ENCODE data around the gene HNRNPF. TPM values are rescaled to one million over a fixed set of nuclear protein-coding genes. Genes with fewer than 3 reads are reported as not detected.

The HNRNPF gene
- total and polyA plus RNA-seq, 2 of the 4 experiments (the other 2 are of a cell fraction) = 169 to 207 TPM

GRCh38 chr10:43436291-43437140 is 27.5 kb upstream of the HNRNPF start, which contains the start of gene ZNF487:
Gene ZNF487 (plus strand): TSS chr10:43437111. CDS start chr10:43475814, 38,703 bp downstream.
- intact Hi-C loops (cut with micrococcal nuclease) = loop anchor here (1.0 to 2.0 kb wide), 3 partner anchors 15 to 40 kb away; partner anchors contain the start of gene HNRNPF
- Histone ChIP-seq H3K4me1 (ENCODE audit: control insufficient read depth, insufficient read depth, low read length) (no peaks in the 10 kb centered on the region), H4K20me1 (ENCODE audit: insufficient read depth, low read length) (no peaks in the 10 kb centered on the region), H3K9me3 (ENCODE audit: control insufficient read depth, insufficient read depth, low read length) (no peaks in the 10 kb centered on the region), H3K4ac (ENCODE audit: low read depth, low read length) (peak within 1 kb of the TSS; percentile 95), H3K36me3 (ENCODE audit: control insufficient read depth, insufficient read depth, low read length) (no peaks in the 10 kb centered on the region), H3K23ac (ENCODE audit: low read depth, low read length) (peak within 1 kb of the TSS; percentile 90), H3K9ac (ENCODE audit: low read depth, low read length) (peak within 1 kb of the TSS; percentile 98), H2BK5ac (ENCODE audit: low read depth, low read length, poor library complexity, severe bottlenecking) (peak within 1 kb of the TSS; percentile 97), H3K9me1 (ENCODE audit: insufficient read depth, low read length) (no peaks in the 10 kb centered on the region), H4K91ac (ENCODE audit: insufficient read depth, low read depth, low read length) (peak within 1 kb of the TSS; percentile 98), H3K4me3 (ENCODE audit: insufficient read depth, low read depth, low read length) (peak within 1 kb of the TSS; percentile 98), H2AK5ac (ENCODE audit: low read depth, low read length) (peak within 1 kb of the TSS; percentile 31; the same call in 1 of the 2 replicates), H3K27ac (ENCODE audit: insufficient read depth, low read length) (peak within 1 kb of the TSS; percentile 99), H4K8ac (ENCODE audit: low read depth in 2 of 2, low read length in 2 of 2) (peak within 1 kb of the TSS; percentile 75 to 98), H3K56ac (ENCODE audit: extremely low read depth, insufficient read depth, low read length) (peak within 1 kb of the TSS; percentile 89), H2AFZ (replicated peaks; ENCODE audit: low read length, poor library complexity) (peak within 1 kb of the TSS; percentile 100), H3K4me2 (ENCODE audit: low read depth, low read length) (peak within 1 kb of the TSS; percentile 92), H2BK20ac (ENCODE audit: low read depth, low read length) (no peak within 1 kb of the TSS), H2AK9ac (replicated peaks; ENCODE audit: low read depth, low read length, poor library complexity) (peak within 1 kb of the TSS; percentile 93), H2BK120ac (ENCODE audit: low read depth, low read length) (peak within 1 kb of the TSS; percentile 94), H4K5ac (ENCODE audit: low read depth, low read length) (peak within 1 kb of the TSS; percentile 95), H2BK15ac (ENCODE audit: low read depth, low read length) (peak within 1 kb of the TSS; percentile 93; the same call in 2 of the 3 replicates), H3K14ac (replicated peaks; ENCODE audit: low read depth, low read length) (peak within 1 kb of the TSS; percentile 97), H3K79me1 (ENCODE audit: low read depth in 1 of 2, low read length in 2 of 2) (peaks cover 7 to 16% of the 10 kb centered on the region in 2 experiments; a peak in 3 of 4 replicates), H3K27me3 (ENCODE audit: control insufficient read depth, insufficient read depth, low read length) (no peaks in the 10 kb centered on the region), H3K18ac (ENCODE audit: low read depth, low read length) (peak within 1 kb of the TSS; percentile 96)
- TSS peak; percentile 88 for BruUV-seq (replicated peaks)
- dilution Hi-C loops (cut with HindIII; ENCODE audit: low sequenced_read_pairs, unreplicated experiment) = no loop called here
- CTCF ChIA-PET = no interaction called here
- no peak for TF ChIP-seq MAFK (IDR thresholded peaks at IDR 0.05; ENCODE audit: low read depth, low read length)
- TF ChIP-seq RFX5 (IDR thresholded peaks at IDR 0.05; ENCODE audit: low read depth, low read length) = peak; percentile 54
- TF ChIP-seq, protein P1, sequence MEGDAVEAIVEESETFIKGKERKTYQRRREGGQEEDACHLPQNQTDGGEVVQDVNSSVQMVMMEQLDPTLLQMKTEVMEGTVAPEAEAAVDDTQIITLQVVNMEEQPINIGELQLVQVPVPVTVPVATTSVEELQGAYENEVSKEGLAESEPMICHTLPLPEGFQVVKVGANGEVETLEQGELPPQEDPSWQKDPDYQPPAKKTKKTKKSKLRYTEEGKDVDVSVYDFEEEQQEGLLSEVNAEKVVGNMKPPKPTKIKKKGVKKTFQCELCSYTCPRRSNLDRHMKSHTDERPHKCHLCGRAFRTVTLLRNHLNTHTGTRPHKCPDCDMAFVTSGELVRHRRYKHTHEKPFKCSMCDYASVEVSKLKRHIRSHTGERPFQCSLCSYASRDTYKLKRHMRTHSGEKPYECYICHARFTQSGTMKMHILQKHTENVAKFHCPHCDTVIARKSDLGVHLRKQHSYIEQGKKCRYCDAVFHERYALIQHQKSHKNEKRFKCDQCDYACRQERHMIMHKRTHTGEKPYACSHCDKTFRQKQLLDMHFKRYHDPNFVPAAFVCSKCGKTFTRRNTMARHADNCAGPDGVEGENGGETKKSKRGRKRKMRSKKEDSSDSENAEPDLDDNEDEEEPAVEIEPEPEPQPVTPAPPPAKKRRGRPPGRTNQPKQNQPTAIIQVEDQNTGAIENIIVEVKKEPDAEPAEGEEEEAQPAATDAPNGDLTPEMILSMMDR (conservative IDR thresholded peaks at IDR 0.05; ENCODE audit: low read depth, low read length) = peak; percentile 37
- TF ChIP-seq NFE2L2 (IDR thresholded peaks at IDR 0.05; ENCODE audit: low read depth, low read length) = no peak
- TF ChIP-seq SMC3 (IDR thresholded peaks at IDR 0.05; ENCODE audit: low read depth, low read length) = peak; percentile 26
- TF ChIP-seq MAZ (IDR thresholded peaks at IDR 0.05; ENCODE audit: borderline replicate concordance, low read depth, low read length) = peak; percentile 78
- TF ChIP-seq MXI1 (IDR thresholded peaks at IDR 0.05; ENCODE audit: borderline replicate concordance, low read depth, low read length) = peak; percentile 22; the same call in 1 of the 2 replicates
- peak; percentile 32 for TF ChIP-seq RAD21 (IDR thresholded peaks at IDR 0.05; ENCODE audit: low read length)
- peak; percentile 96 for TF ChIP-seq POLR2A (IDR thresholded peaks at IDR 0.05; ENCODE audit: low read depth, low read length)
- no peak for TF ChIP-seq RCOR1 (IDR thresholded peaks at IDR 0.05; ENCODE audit: insufficient replicate concordance, low read length)
- DNase-seq (peak; percentile 79), ATAC-seq (ENCODE audit: low read depth) (peak; percentile 99)
- in situ Hi-C loops (cut with MboI; ENCODE audit: low sequenced_read_pairs) = no loop called here
- POLR2A ChIA-PET (ENCODE audit: unreplicated experiment) = no interaction called here
- 0% methylated on average over 33 of the region's 69 CpGs; no CpG with 5 or more reads in 1 of the 2 experiments for WGBS, 2 experiments (ENCODE audit: extremely low coverage in 2 of 2, insufficient read length in 1 of 2)
